HepG2 (cell line): ENCODE measurements around the gene GRK4. TPM values are rescaled to one million over a fixed set of nuclear protein-coding genes. Genes with fewer than 3 reads are reported as not detected.

ENCODE experiments used
- ATAC-seq: fragments of 200-7000 bp; cut with Tn5 transposase; 3 replicates; pipeline ENCODE4 v1.9.1; 2020; ENCODE audit warnings: mild to moderate bottlenecking, moderate library complexity
- BruUV-seq: library from RNA; stranded (reverse); fragments of 400-500 nt; replicated peaks from 2 replicates; lab custom pipeline; 2021; lab: Mats Ljungman, UMichigan
- CTCF ChIA-PET: fragments of 300-600 bp; formaldehyde crosslinking; extraction: SDS; loops from one replicate; lab custom pipeline; 2021; ENCODE audit warnings: low total read pairs, inconsistent platforms, low intra/inter-chr PET ratio; lab: Yijun Ruan, JAX
- POLR2A ChIA-PET: fragments of 350-600 bp; sonication (Branson Sonifier 250); formaldehyde crosslinking; loops from one replicate; lab custom pipeline; 2020; ENCODE audit warnings: antibody characterized with exemption, inconsistent platforms; lab: Yijun Ruan, JAX
- DNase-seq: peaks from one replicate; pipeline ENCODE4 v3.0.0-alpha.2; 2015; ENCODE audit warnings: low spot score
- FAIRE-seq: peaks from 3 replicates; lab custom pipeline; 2011; peaks lifted over from hg19 to GRCh38; lab: Jason Lieb, UNC
- H2AFZ ChIP-seq: one replicate; pipeline ENCODE4 v1.6.1; 2011; ENCODE audit warnings: low read length, inconsistent platforms
- H3K27ac ChIP-seq: fragments of 300-600 bp; 3 replicates; pipeline ENCODE4 v1.8.0; 2011; ENCODE audit warnings: mixed run types, mild to moderate bottlenecking, mixed read lengths, low read length, inconsistent platforms; ENCODE audit not compliant: insufficient read depth; ENCODE audit errors: extremely low read length
- H3K27me3 ChIP-seq, 2 experiments: fragments of 200-600 bp in 1 of 2; 2 replicates in 1 of 2; 3 replicates in 1 of 2; pipeline versions ENCODE4 v1.6.0 to v1.8.0; 2011; ENCODE audit warnings: low read length in 2 of 2, mild to moderate bottlenecking in 2 of 2, moderate library complexity in 2 of 2, inconsistent platforms in 1 of 2; ENCODE audit not compliant: insufficient read depth in 2 of 2, control insufficient read depth in 1 of 2
- H3K36me3 ChIP-seq, 2 experiments: fragments of 200-600 bp in 1 of 2; replicated peaks in 1 of 2; 2 replicates in 1 of 2; 3 replicates in 1 of 2; pipeline versions ENCODE4 v1.5.1 to v1.8.0; 2011; ENCODE audit warnings: low read length in 2 of 2, inconsistent platforms in 1 of 2; ENCODE audit not compliant: insufficient read depth in 2 of 2, control insufficient read depth in 1 of 2
- H3K4me1 ChIP-seq: 2 replicates; pipeline ENCODE4 v1.5.1; 2012; ENCODE audit warnings: low read length, inconsistent platforms; ENCODE audit not compliant: insufficient read depth
- H3K4me2 ChIP-seq: 2 replicates; pipeline ENCODE4 v1.6.0; 2011; ENCODE audit warnings: low read depth, low read length, inconsistent platforms
- H3K4me3 ChIP-seq, 3 experiments: fragments of 200-600 bp in 1 of 3; sonication (generic), shearing (Covaris generic) in 1 of 3; replicated peaks in 1 of 3; 2 replicates each; pipeline ENCODE4 v1.5.1; 2011 to 2016; ENCODE audit warnings: low read length in 3 of 3, inconsistent platforms in 2 of 3, low read depth in 2 of 3, mild to moderate bottlenecking in 2 of 3, control low read depth in 1 of 3, mixed read lengths in 1 of 3; ENCODE audit not compliant: insufficient read depth in 1 of 3
- H3K79me2 ChIP-seq: one replicate; pipeline ENCODE4 v1.6.1; 2011; ENCODE audit warnings: low read length, inconsistent platforms; ENCODE audit not compliant: insufficient read depth
- H3K9ac ChIP-seq: 2 replicates; pipeline ENCODE4 v1.6.0; 2011; ENCODE audit warnings: mild to moderate bottlenecking, low read depth, low read length, inconsistent platforms; ENCODE audit not compliant: insufficient read depth
- H3K9me3 ChIP-seq: 2 replicates; pipeline ENCODE4 v1.5.1; 2012; ENCODE audit warnings: mild to moderate bottlenecking, low read length
- H4K20me1 ChIP-seq: 2 replicates; pipeline ENCODE4 v1.6.0; 2011; ENCODE audit warnings: inconsistent platforms, mild to moderate bottlenecking, low read length, moderate library complexity; ENCODE audit not compliant: insufficient read depth
- PHB2 ChIP-seq: fragments of 450-650 bp; IDR thresholded peaks from 2 replicates; pipeline ENCODE4 v1.6.1; 2018; ENCODE audit not compliant: partially characterized antibody
- REPIN1 ChIP-seq: sonication (generic); formaldehyde crosslinking; IDR thresholded peaks from 2 replicates; pipeline ENCODE4 v1.8.0; 2022; ENCODE audit warnings: missing genetic modification reagents, low read depth, mild to moderate bottlenecking, borderline replicate concordance
- RXRA ChIP-seq: sonication (generic); formaldehyde crosslinking; IDR thresholded peaks from 2 replicates; pipeline ENCODE4 v1.5.1; 2020; ENCODE audit warnings: missing genetic modification reagents
- SPEN ChIP-seq: sonication (generic); formaldehyde crosslinking; IDR thresholded peaks from 2 replicates; pipeline ENCODE4 v1.5.1; 2020; ENCODE audit warnings: low read depth, mild to moderate bottlenecking, missing genetic modification reagents
- ZNF510 ChIP-seq: sonication (generic); formaldehyde crosslinking; IDR thresholded peaks from 2 replicates; pipeline ENCODE4 v1.4.0; 2020; ENCODE audit warnings: low read depth, mild to moderate bottlenecking, missing genetic modification reagents
- ZNF746 ChIP-seq: sonication (generic); formaldehyde crosslinking; IDR thresholded peaks from 2 replicates; pipeline ENCODE4 v1.8.0; 2022; ENCODE audit warnings: mild to moderate bottlenecking, missing genetic modification reagents
- ZSCAN20 ChIP-seq: sonication (generic); formaldehyde crosslinking; IDR thresholded peaks from 2 replicates; pipeline ENCODE4 v1.4.0; 2020; ENCODE audit warnings: missing genetic modification reagents, mild to moderate bottlenecking, borderline replicate concordance
- WGBS: methylation state at CpG from one replicate; pipeline ENCODE4 v1.1.6; 2017; ENCODE audit warnings: low lambda C conversion rate; 5-methylcytosine and 5-hydroxymethylcytosine counted together
- in situ Hi-C: cut with HindIII; loops from 2 replicates; pipeline ENCODE4 v1.10.0; 2017; ENCODE audit warnings: low pct_unique_long_range_greater_than_20kb; ENCODE audit not compliant: extremely low pct_ligation_motif_present
- intact Hi-C: fragments of 100-400 bp; cut with micrococcal nuclease; formaldehyde crosslinking; loops from one replicate; pipeline ENCODE4 v1.10.0; 2022; ENCODE audit not compliant: unreplicated experiment
- polyA plus RNA-seq, 8 experiments: library from polyadenylated mRNA; depleted of rRNA in 3 of 8; stranded (reverse) in 7 of 8; unstranded in 1 of 8; fragments of >200 nt; fragmentation: Illumina TruSeq in 4 of 8; extraction: Trizol in 4 of 8; gene quantifications; 2 replicates each; pipeline versions ENCODE4 v1.2.1 to v1.2.3, GENCODE V29; 2011 to 2016; ENCODE audit warnings: low read depth in 4 of 8, missing spikeins in 1 of 8, mixed read lengths in 1 of 8; ENCODE audit not compliant: insufficient read depth in 1 of 8
- total RNA-seq, 5 experiments: library from RNA; depleted of rRNA; stranded (reverse); fragments of >200 nt; fragmentation: Illumina TruSeq; extraction: Trizol; gene quantifications; 2 replicates each; pipeline ENCODE4 v1.2.3, GENCODE V29; 2016; ENCODE audit warnings: low read depth in 1 of 5
- TF ChIP-seq, protein P1 (sequence below): sonication (generic); formaldehyde crosslinking; IDR thresholded peaks from 2 replicates; pipeline ENCODE4 v1.4.0; 2020; ENCODE audit warnings: missing genetic modification reagents, mild to moderate bottlenecking, borderline replicate concordance
- TF ChIP-seq, protein P2 (sequence below), 2 experiments: sonication (generic) in 1 of 2; formaldehyde crosslinking in 1 of 2; IDR thresholded peaks; 2 replicates each; pipeline versions ENCODE4 v1.5.1 to v1.6.1; 2011 to 2020; ENCODE audit warnings: borderline replicate concordance in 1 of 2, low read depth in 1 of 2, low read length in 1 of 2, mild to moderate bottlenecking in 1 of 2, missing genetic modification reagents in 1 of 2, moderate library complexity in 1 of 2
- TF ChIP-seq, protein P3 (sequence below): sonication (generic); formaldehyde crosslinking; IDR thresholded peaks from 2 replicates; pipeline ENCODE4 v1.8.1; 2023; ENCODE audit warnings: mild to moderate bottlenecking, missing genetic modification reagents, borderline replicate concordance
- TF ChIP-seq, protein P4 (sequence below): sonication (generic); formaldehyde crosslinking; IDR thresholded peaks from 2 replicates; pipeline ENCODE4 v1.4.0; 2020; ENCODE audit warnings: missing genetic modification reagents, borderline replicate concordance
- TF ChIP-seq, protein P5 (sequence below): sonication (generic); formaldehyde crosslinking; IDR thresholded peaks from 2 replicates; pipeline ENCODE4 v1.5.0; 2020; ENCODE audit warnings: missing genetic modification reagents

GRK4 gene
- total and polyA plus RNA-seq, 2 of the 13 experiments (the other 11 are each of a cell fraction or from before 2014, with no cell fraction given) = 1.8 to 2.0 TPM

DNA sequence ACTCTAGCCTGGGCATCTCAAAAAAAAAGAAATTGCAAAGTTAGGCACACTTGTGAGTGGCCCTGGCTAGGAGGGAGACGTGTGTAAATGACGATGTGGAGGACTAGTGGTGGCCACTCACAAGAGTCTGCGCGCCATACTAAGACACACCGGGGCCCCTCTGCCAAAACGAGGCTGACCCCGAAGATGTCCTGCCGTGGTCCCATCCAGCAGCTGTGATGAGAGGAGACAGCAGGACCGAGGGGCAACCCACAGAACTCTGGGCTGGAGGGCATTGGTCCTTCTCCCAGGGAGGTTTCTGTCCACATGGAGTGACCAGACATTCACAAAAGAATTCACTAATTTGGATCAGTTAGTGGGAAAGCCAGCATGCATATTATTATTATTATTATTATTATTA lies 47.6 kb upstream of the GRK4 start:
- no peak for ATAC-seq
- peaks cover 10 to 38% of the 10 kb centered on the region in 2 experiments for H3K36me3 ChIP-seq
- H4K20me1 ChIP-seq = peaks cover 4% of the 10 kb centered on the region; the same call in 1 of the 2 replicates
- no peak overlapping the region for H3K4me2 ChIP-seq
- H3K9me3 ChIP-seq = no peaks in the 10 kb centered on the region
- no peaks in the 10 kb centered on the region for H3K4me1 ChIP-seq
- no TSS peak for BruUV-seq
- TF ChIP-seq, protein P1, sequence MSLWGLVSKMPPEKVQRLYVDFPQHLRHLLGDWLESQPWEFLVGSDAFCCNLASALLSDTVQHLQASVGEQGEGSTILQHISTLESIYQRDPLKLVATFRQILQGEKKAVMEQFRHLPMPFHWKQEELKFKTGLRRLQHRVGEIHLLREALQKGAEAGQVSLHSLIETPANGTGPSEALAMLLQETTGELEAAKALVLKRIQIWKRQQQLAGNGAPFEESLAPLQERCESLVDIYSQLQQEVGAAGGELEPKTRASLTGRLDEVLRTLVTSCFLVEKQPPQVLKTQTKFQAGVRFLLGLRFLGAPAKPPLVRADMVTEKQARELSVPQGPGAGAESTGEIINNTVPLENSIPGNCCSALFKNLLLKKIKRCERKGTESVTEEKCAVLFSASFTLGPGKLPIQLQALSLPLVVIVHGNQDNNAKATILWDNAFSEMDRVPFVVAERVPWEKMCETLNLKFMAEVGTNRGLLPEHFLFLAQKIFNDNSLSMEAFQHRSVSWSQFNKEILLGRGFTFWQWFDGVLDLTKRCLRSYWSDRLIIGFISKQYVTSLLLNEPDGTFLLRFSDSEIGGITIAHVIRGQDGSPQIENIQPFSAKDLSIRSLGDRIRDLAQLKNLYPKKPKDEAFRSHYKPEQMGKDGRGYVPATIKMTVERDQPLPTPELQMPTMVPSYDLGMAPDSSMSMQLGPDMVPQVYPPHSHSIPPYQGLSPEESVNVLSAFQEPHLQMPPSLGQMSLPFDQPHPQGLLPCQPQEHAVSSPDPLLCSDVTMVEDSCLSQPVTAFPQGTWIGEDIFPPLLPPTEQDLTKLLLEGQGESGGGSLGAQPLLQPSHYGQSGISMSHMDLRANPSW (CRISPR knock-in tag) = no peak
- no peak for TF ChIP-seq SPEN
- no peak for TF ChIP-seq ZSCAN20 (CRISPR knock-in tag)
- TF ChIP-seq, protein P2, sequence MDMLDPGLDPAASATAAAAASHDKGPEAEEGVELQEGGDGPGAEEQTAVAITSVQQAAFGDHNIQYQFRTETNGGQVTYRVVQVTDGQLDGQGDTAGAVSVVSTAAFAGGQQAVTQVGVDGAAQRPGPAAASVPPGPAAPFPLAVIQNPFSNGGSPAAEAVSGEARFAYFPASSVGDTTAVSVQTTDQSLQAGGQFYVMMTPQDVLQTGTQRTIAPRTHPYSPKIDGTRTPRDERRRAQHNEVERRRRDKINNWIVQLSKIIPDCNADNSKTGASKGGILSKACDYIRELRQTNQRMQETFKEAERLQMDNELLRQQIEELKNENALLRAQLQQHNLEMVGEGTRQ (IDR thresholded peaks at IDR 0.05; ENCODE audit: low read depth, low read length) = no peak
- TF ChIP-seq, protein P2 (CRISPR knock-in tag; IDR thresholded peaks at IDR 0.05; ENCODE audit: borderline replicate concordance) = no peak
- no peak for TF ChIP-seq REPIN1 (CRISPR knock-in tag)
- no peak for TF ChIP-seq ZNF510 (CRISPR knock-in tag)
- TF ChIP-seq, protein P3, sequence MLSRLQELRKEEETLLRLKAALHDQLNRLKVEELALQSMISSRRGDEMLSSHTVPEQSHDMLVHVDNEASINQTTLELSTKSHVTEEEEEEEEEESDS (CRISPR knock-in tag) = no peak
- no peak for TF ChIP-seq PHB2
- TF ChIP-seq, protein P4, sequence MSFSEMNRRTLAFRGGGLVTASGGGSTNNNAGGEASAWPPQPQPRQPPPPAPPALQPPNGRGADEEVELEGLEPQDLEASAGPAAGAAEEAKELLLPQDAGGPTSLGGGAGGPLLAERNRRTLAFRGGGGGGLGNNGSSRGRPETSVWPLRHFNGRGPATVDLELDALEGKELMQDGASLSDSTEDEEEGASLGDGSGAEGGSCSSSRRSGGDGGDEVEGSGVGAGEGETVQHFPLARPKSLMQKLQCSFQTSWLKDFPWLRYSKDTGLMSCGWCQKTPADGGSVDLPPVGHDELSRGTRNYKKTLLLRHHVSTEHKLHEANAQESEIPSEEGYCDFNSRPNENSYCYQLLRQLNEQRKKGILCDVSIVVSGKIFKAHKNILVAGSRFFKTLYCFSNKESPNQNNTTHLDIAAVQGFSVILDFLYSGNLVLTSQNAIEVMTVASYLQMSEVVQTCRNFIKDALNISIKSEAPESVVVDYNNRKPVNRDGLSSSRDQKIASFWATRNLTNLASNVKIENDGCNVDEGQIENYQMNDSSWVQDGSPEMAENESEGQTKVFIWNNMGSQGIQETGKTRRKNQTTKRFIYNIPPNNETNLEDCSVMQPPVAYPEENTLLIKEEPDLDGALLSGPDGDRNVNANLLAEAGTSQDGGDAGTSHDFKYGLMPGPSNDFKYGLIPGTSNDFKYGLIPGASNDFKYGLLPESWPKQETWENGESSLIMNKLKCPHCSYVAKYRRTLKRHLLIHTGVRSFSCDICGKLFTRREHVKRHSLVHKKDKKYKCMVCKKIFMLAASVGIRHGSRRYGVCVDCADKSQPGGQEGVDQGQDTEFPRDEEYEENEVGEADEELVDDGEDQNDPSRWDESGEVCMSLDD (CRISPR knock-in tag) = no peak
- no peak for TF ChIP-seq ZNF746 (CRISPR knock-in tag)
- TF ChIP-seq RXRA = no peak
- TF ChIP-seq, protein P5, sequence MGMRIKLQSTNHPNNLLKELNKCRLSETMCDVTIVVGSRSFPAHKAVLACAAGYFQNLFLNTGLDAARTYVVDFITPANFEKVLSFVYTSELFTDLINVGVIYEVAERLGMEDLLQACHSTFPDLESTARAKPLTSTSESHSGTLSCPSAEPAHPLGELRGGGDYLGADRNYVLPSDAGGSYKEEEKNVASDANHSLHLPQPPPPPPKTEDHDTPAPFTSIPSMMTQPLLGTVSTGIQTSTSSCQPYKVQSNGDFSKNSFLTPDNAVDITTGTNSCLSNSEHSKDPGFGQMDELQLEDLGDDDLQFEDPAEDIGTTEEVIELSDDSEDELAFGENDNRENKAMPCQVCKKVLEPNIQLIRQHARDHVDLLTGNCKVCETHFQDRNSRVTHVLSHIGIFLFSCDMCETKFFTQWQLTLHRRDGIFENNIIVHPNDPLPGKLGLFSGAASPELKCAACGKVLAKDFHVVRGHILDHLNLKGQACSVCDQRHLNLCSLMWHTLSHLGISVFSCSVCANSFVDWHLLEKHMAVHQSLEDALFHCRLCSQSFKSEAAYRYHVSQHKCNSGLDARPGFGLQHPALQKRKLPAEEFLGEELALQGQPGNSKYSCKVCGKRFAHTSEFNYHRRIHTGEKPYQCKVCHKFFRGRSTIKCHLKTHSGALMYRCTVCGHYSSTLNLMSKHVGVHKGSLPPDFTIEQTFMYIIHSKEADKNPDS (CRISPR knock-in tag) = no peak
- H3K79me2 ChIP-seq = peaks cover 2% of the 10 kb centered on the region
- intact Hi-C loops (no loop called here), in situ Hi-C loops (no loop called here)
- H2AFZ ChIP-seq = no peak overlapping the region
- no peak overlapping the region for H3K4me3 ChIP-seq
- H3K27me3 ChIP-seq = no peaks in the 10 kb centered on the region
- H3K9ac ChIP-seq = no peak overlapping the region
- no peak for FAIRE-seq
- POLR2A ChIA-PET = no interaction called here
- H3K27ac ChIP-seq = no peak overlapping the region
- DNase-seq = no peak
- CTCF ChIA-PET = no interaction called here
- WGBS = 95% methylated on average over 8 of the region's 9 CpGs
